Activated B cell treated with CpG ODN at 0.5 μM for 24 hours (primary cell): ENCODE measurements around the gene BCAT1. TPM values are rescaled to one million over a fixed set of nuclear protein-coding genes. Genes with fewer than 3 reads are reported as not detected.

Experiments used
- ATAC-seq: fragments of 200-7000 bp; cut with Tn5 transposase; one replicate; pipeline ENCODE4 v1.10.0; 2021; ENCODE audit warnings: low read depth, mild to moderate bottlenecking, moderate library complexity
- CTCF ChIA-PET: fragments of 350-600 bp; sonication (Branson Sonifier 250); formaldehyde crosslinking; loops from one replicate; lab custom pipeline; 2021; ENCODE audit warnings: antibody characterized with exemption; lab: Charles Lee
- POLR2A ChIA-PET: fragments of 350-600 bp; sonication (Branson Sonifier 250); formaldehyde crosslinking; loops from one replicate; lab custom pipeline; 2021; ENCODE audit warnings: antibody characterized with exemption; lab: Charles Lee
- DNase-seq: peaks from one replicate; pipeline ENCODE4 v3.0.0; 2022
- H3K27ac Mint-ChIP-seq: one replicate; pipeline ENCODE4 v1.8.0; 2020; ENCODE audit warnings: mixed read lengths
- H3K27me3 Mint-ChIP-seq: one replicate; pipeline ENCODE4 v1.8.0; 2021; ENCODE audit warnings: mixed read lengths
- H3K36me3 Mint-ChIP-seq: one replicate; pipeline ENCODE4 v1.8.0; 2021; ENCODE audit warnings: low read depth, mixed read lengths
- H3K4me1 Mint-ChIP-seq: one replicate; pipeline ENCODE4 v1.8.0; 2021; ENCODE audit warnings: mixed read lengths
- H3K4me3 Mint-ChIP-seq: one replicate; pipeline ENCODE4 v1.8.0; 2020; ENCODE audit warnings: mild to moderate bottlenecking, mixed read lengths
- H3K9me3 Mint-ChIP-seq: one replicate; pipeline ENCODE4 v1.8.0; 2020; ENCODE audit warnings: mixed read lengths
- intact Hi-C: fragments of 100-400 bp; cut with micrococcal nuclease; formaldehyde crosslinking; loops from one replicate; pipeline ENCODE4 v1.15.1; 2024
- total RNA-seq: library from RNA; stranded (reverse); gene quantifications from 2 replicates; pipeline ENCODE4 v1.2.3, GENCODE V29; 2022
- TF ChIP-seq, protein P1 (sequence below): fragments of 200-600 bp; IDR thresholded peaks from one replicate; pipeline ENCODE4 v1.8.0; 2022; ENCODE audit warnings: antibody characterized with exemption, mild to moderate bottlenecking

Gene BCAT1
- total RNA-seq, 1 donor from 2014 or later = 69.6 TPM

DNA sequence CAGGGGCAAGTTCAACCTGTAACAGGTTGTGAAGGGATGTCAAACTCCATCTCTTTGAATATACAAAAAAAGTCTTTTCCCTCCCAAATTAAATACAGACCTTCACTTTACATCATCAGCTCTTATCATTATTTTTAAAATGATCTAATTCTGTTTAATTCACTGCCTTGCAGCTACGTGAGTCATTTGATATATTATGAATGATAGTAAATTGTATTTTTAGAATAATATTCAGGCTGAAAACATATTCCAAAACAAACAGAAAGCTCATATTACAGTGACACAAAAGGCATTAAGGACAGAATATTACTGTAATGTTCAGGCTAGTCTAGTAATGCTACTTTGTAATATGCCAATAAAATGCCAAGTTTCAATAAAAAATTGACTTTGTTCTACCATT, 53.3 kb downstream of the BCAT1 start:
- CTCF ChIA-PET = no interaction called here
- H3K9me3 Mint-ChIP-seq = peaks cover 4% of the 10 kb centered on the region
- intact Hi-C loops = no loop called here
- TF ChIP-seq, protein P1, sequence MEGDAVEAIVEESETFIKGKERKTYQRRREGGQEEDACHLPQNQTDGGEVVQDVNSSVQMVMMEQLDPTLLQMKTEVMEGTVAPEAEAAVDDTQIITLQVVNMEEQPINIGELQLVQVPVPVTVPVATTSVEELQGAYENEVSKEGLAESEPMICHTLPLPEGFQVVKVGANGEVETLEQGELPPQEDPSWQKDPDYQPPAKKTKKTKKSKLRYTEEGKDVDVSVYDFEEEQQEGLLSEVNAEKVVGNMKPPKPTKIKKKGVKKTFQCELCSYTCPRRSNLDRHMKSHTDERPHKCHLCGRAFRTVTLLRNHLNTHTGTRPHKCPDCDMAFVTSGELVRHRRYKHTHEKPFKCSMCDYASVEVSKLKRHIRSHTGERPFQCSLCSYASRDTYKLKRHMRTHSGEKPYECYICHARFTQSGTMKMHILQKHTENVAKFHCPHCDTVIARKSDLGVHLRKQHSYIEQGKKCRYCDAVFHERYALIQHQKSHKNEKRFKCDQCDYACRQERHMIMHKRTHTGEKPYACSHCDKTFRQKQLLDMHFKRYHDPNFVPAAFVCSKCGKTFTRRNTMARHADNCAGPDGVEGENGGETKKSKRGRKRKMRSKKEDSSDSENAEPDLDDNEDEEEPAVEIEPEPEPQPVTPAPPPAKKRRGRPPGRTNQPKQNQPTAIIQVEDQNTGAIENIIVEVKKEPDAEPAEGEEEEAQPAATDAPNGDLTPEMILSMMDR = no peak
- H3K36me3 Mint-ChIP-seq = peaks cover 2% of the 10 kb centered on the region
- POLR2A ChIA-PET = no interaction called here
- H3K4me3 Mint-ChIP-seq = no peak overlapping the region
- no peak for DNase-seq
- H3K27me3 Mint-ChIP-seq = no peaks in the 10 kb centered on the region
- no peaks in the 10 kb centered on the region for H3K4me1 Mint-ChIP-seq
- no peak overlapping the region for H3K27ac Mint-ChIP-seq
- no peak for ATAC-seq

DNA sequence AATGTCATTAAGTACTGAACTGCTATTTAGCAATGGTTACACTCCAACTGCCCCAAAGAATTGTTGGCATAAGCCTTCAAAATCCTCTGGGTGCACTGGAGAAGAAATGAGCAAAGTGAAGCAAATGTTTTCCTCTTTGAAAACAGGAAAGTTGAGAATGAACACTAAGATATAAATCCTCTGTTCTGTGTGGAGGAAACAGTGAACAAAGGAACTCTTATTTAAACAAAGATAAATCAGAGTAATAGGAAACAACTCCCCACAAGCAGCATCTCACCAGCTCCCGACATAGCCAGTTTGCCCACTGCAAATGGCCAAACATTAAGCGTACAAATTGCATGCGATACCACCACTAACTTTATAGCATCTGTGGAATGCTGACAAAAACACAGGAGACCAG, 54.0 kb downstream of the BCAT1 start:
- Mint-ChIP-seq H3K9me3 (peaks cover 4% of the 10 kb centered on the region), H3K4me1 (no peaks in the 10 kb centered on the region), H3K36me3 (peaks cover 2% of the 10 kb centered on the region), H3K27me3 (no peaks in the 10 kb centered on the region), H3K4me3 (no peak overlapping the region), H3K27ac (no peak overlapping the region)
- ChIA-PET CTCF (no interaction called here), POLR2A (interaction anchor here (0.7 kb wide), 1 partner anchor 8 kb away, joined by 3 read pairs; no protein-coding TSS in a partner anchor)
- no peak for ATAC-seq
- TF ChIP-seq, protein P1 = no peak
- intact Hi-C loops = no loop called here
- DNase-seq = no peak

DNA sequence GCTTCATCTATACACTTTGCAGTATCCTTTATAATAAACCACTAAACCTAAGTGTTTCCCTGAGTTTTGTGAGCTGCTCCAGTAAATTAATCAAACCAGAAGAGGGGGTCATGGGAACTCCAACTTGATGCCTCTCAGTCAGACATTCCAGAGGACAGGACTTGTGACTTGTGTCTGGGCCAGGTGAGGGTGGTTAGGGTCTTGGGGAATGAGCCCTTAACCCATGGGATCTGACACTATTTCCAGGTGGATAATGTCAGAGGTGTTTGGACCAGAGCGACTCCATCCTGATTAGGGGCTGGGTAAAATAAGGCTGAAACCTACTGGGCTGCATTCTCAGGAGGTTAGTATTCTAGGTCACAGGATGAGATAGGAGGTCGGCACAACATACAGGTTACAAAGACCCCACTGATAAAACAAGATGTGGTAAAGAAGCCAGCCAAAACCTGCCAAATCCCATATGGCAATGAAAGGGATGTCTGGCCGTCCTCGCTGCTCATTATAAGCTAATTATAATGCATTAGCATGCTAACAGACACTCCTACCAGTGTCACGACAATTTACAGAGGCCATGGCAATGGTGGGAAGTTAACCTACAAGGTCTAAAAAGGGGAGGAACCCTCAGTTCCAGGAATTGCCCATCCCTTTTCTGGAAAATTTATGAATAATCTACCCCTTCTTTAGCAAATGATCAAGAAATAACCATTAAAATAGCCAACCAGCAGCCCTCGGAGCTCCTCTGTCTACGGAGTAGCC, 58.7 kb downstream of the BCAT1 start:
- no peak for ATAC-seq
- H3K9me3 Mint-ChIP-seq = no peaks in the 10 kb centered on the region
- DNase-seq = no peak
- no peak overlapping the region for H3K27ac Mint-ChIP-seq
- no peaks in the 10 kb centered on the region for H3K27me3 Mint-ChIP-seq
- H3K4me1 Mint-ChIP-seq = no peaks in the 10 kb centered on the region
- intact Hi-C loops = no loop called here
- no peak overlapping the region for H3K4me3 Mint-ChIP-seq
- TF ChIP-seq, protein P1 = no peak
- ChIA-PET POLR2A (no interaction called here), CTCF (no interaction called here)
- H3K36me3 Mint-ChIP-seq = no peaks in the 10 kb centered on the region

DNA sequence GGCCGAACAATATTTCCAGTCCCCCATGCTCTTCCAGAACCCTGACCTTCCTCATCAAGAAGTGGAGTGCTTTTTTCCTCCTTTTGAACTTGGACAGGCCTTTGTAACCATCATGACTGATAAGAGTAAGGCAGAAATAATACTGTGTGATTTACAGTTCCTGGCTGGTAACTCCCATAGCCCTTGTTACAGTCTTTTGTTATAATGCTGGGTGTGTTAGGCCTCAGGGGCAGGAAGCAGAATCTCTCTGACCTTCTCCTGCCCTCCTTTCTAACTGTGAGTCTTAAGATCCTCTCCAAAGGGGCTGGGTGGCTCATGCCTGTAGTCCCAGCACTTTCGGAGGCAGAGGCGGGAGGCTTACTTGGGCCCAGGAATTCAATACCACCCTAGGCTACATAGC, 59.5 kb downstream of the BCAT1 start:
- H3K36me3 Mint-ChIP-seq = no peaks in the 10 kb centered on the region
- no peaks in the 10 kb centered on the region for H3K9me3 Mint-ChIP-seq
- DNase-seq (no peak), ATAC-seq (no peak)
- POLR2A ChIA-PET = no interaction called here
- CTCF ChIA-PET = no interaction called here
- no peaks in the 10 kb centered on the region for H3K4me1 Mint-ChIP-seq
- no peak overlapping the region for H3K27ac Mint-ChIP-seq
- TF ChIP-seq, protein P1 = no peak
- intact Hi-C loops = no loop called here
- no peaks in the 10 kb centered on the region for H3K27me3 Mint-ChIP-seq
- no peak overlapping the region for H3K4me3 Mint-ChIP-seq

DNA sequence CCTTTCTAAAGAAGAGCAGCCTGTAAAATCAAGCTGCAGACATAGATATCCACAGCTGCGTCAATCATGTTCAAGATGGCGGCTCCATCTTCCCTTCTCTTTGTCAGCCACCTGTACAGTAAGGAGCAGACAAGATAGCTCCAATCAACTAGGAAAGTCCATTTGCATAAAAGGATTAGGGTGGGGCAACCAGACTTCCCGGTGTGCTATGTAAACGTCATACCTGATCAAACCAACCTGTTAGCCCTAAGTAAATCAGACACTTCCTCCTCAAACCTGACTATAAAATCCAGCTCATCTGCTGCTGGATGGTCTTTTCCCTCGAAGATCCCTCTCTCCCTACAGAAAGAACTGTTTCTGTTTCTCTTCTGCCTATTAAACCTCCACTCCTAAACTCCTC, 60.1 kb downstream of the BCAT1 start:
- no peak for ATAC-seq
- H3K9me3 Mint-ChIP-seq = no peaks in the 10 kb centered on the region
- H3K36me3 Mint-ChIP-seq = no peaks in the 10 kb centered on the region
- ChIA-PET POLR2A (interaction anchor here (0.7 kb wide), 1 partner anchor 521 kb away, joined by 3 read pairs; no protein-coding TSS in a partner anchor), CTCF (interaction anchor here (0.7 kb wide), 1 partner anchor 1068 kb away, joined by 3 read pairs; no protein-coding TSS in a partner anchor)
- TF ChIP-seq, protein P1 = no peak
- no peaks in the 10 kb centered on the region for H3K27me3 Mint-ChIP-seq
- no peaks in the 10 kb centered on the region for H3K4me1 Mint-ChIP-seq
- no peak overlapping the region for H3K4me3 Mint-ChIP-seq
- H3K27ac Mint-ChIP-seq = no peak overlapping the region
- intact Hi-C loops = no loop called here
- no peak for DNase-seq
